GM10248 (cell line): ENCODE measurements around the gene ADGRV1.

Experiments
- CTCF ChIA-PET: fragments of 300-600 bp; sonication (Branson Sonifier 250); formaldehyde crosslinking; extraction: SDS; loops from one replicate; lab custom pipeline; 2021; ENCODE audit warnings: antibody characterized with exemption; lab: Yijun Ruan, JAX
- POLR2A ChIA-PET: fragments of 350-650 bp; sonication (Branson Sonifier 250); formaldehyde crosslinking; extraction: SDS; loops from one replicate; lab custom pipeline; 2020; ENCODE audit warnings: antibody characterized with exemption; lab: Yijun Ruan, JAX
- DNase-seq: peaks from one replicate; pipeline ENCODE4 v3.0.0; 2012; ENCODE audit errors: extremely low spot score
- CTCF ChIP-seq: IDR thresholded peaks from 2 replicates; pipeline ENCODE4 v1.5.1; 2012; ENCODE audit warnings: mild to moderate bottlenecking, low read depth; ENCODE audit errors: extremely low read depth, missing control alignments, control extremely low read depth

The ADGRV1 gene

GRCh38 chr5:91132550-91132949 lies 574.0 kb downstream of the ADGRV1 start:
- no peak for DNase-seq
- ChIA-PET CTCF (no interaction called here), POLR2A (no interaction called here)
- TF ChIP-seq CTCF: no peak

DNA sequence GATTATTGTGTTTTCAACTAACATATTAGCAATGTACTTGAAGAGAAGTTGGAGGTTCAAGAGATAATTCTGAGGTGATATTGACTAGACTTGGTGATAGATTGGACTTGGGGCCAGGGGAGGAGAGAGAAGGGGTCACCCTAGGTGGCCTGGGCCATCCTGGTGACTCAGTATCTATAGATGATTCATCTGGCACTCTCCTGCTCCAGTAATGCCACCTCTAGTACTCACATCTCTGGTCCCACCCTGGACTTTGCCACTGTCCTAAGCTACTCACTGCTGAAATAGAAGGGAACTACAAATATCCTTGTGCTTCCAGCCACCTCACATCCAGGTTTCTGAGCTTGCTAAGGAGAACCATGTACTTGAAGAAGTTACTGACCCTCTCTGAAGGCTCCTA lies 574.6 kb downstream of the ADGRV1 start:
- TF ChIP-seq CTCF: no peak
- POLR2A ChIA-PET: no interaction called here
- no peak for DNase-seq
- CTCF ChIA-PET: no interaction called here

GRCh38 chr5:91135475-91136248 lies 577.1 kb downstream of the ADGRV1 start:
- no peak for DNase-seq
- ChIA-PET POLR2A (no interaction called here), CTCF (interaction anchor here (1.5 kb wide), 1 partner anchor 20 kb away, joined by 4 read pairs; no protein-coding TSS in a partner anchor)
- no peak for TF ChIP-seq CTCF

DNA sequence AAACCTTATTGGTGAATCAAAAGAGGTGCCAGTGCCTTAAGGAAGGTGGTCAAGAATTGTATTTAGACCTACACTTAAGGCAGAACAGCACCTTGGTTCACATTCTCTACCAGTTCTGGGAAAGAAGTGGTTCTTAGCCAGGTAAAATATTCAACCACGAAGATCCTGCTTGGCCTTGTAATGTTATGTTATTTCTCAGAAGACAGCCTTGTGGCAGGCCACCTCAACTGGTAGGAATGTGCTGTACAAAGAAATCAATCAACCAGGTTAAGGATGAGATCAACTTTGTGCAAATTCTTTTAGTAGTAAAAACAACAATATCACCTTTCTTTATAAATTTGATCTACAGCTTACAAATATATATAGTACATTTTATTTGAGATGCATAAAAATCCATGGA lies 577.7 kb downstream of the ADGRV1 start:
- POLR2A ChIA-PET: no interaction called here
- DNase-seq: no peak
- TF ChIP-seq CTCF: no peak
- CTCF ChIA-PET: interaction anchor here (1.5 kb wide), 2 partner anchors 10 to 19 kb away, joined by 4 to 5 read pairs; no protein-coding TSS in a partner anchor

- ChIA-PET POLR2A (no interaction called here), CTCF (interaction anchor here (1.5 kb wide), 2 partner anchors 12 to 18 kb away, joined by 4 to 5 read pairs; no protein-coding TSS in a partner anchor)
- TF ChIP-seq CTCF: no peak
- DNase-seq: no peak
These were observed 579.0 kb downstream of the ADGRV1 start for GRCh38 chr5:91137647-91138046.

GRCh38 chr5:91139572-91140200 lies 581.1 kb downstream of the ADGRV1 start:
- DNase-seq: no peak
- ChIA-PET POLR2A (no interaction called here), CTCF (no interaction called here)
- no peak for TF ChIP-seq CTCF
